H9 (cell line): ENCODE data around the gene CCDC51. TPM values are rescaled to one million over a fixed set of nuclear protein-coding genes. Genes with fewer than 3 reads are reported as not detected.

Experiments
- DNase-seq: peaks from one replicate; pipeline ENCODE4 v3.0.0-alpha.2; 2017
- H2AFZ ChIP-seq: one replicate; pipeline ENCODE4 v1.6.1; 2013; ENCODE audit warnings: mild to moderate bottlenecking, low read length, control low read depth, moderate library complexity
- H2AK5ac ChIP-seq: 2 replicates; pipeline ENCODE4 v1.6.1; 2013; ENCODE audit warnings: low read length, control low read depth, mixed read lengths; ENCODE audit not compliant: insufficient read length
- H2BK120ac ChIP-seq: one replicate; pipeline ENCODE4 v1.6.1; 2013; ENCODE audit warnings: low read depth, mild to moderate bottlenecking, low read length, control low read depth, inconsistent platforms; ENCODE audit not compliant: poor library complexity, severe bottlenecking
- H2BK12ac ChIP-seq: 2 replicates; pipeline ENCODE4 v1.6.1; 2013; ENCODE audit warnings: low read length, control low read depth, mixed read lengths, low read depth; ENCODE audit not compliant: insufficient read length
- H2BK15ac ChIP-seq: 2 replicates; pipeline ENCODE4 v1.6.1; 2013; ENCODE audit warnings: low read depth, low read length, control low read depth
- H2BK20ac ChIP-seq: one replicate; pipeline ENCODE4 v1.6.1; 2013; ENCODE audit warnings: low read depth, mild to moderate bottlenecking, low read length, control low read depth, inconsistent platforms; ENCODE audit not compliant: poor library complexity, severe bottlenecking
- H2BK5ac ChIP-seq: 2 replicates; pipeline ENCODE4 v1.6.1; 2013; ENCODE audit warnings: low read length, control low read depth, mixed read lengths; ENCODE audit not compliant: insufficient read length
- H3K14ac ChIP-seq: 2 replicates; pipeline ENCODE4 v1.6.1; 2013; ENCODE audit warnings: low read length, control low read depth; ENCODE audit not compliant: insufficient read depth
- H3K18ac ChIP-seq: 2 replicates; pipeline ENCODE4 v1.6.1; 2013; ENCODE audit warnings: low read depth, mild to moderate bottlenecking, mixed read lengths, low read length, control low read depth; ENCODE audit not compliant: insufficient read length
- H3K23ac ChIP-seq: 2 replicates; pipeline ENCODE4 v1.6.1; 2013; ENCODE audit warnings: low read length, control low read depth, mixed read lengths, low read depth; ENCODE audit not compliant: insufficient read length
- H3K23me2 ChIP-seq: 2 replicates; pipeline ENCODE4 v1.6.1; 2013; ENCODE audit warnings: low read depth, mild to moderate bottlenecking, mixed read lengths, low read length, control low read depth; ENCODE audit not compliant: insufficient read length, poor library complexity, severe bottlenecking
- H3K27ac ChIP-seq: 2 replicates; pipeline ENCODE4 v1.5.1; 2013; ENCODE audit warnings: low read length, control low read depth, mixed read lengths, low read depth; ENCODE audit not compliant: insufficient read length
- H3K27me3 ChIP-seq: 2 replicates; pipeline ENCODE4 v1.6.1; 2013; ENCODE audit warnings: low read length, control low read depth, inconsistent platforms; ENCODE audit not compliant: insufficient read depth
- H3K4ac ChIP-seq: 2 replicates; pipeline ENCODE4 v1.6.1; 2013; ENCODE audit warnings: low read depth, mild to moderate bottlenecking, control low read depth, inconsistent platforms, low read length, moderate library complexity
- H3K4me1 ChIP-seq: 2 replicates; pipeline ENCODE4 v1.6.1; 2013; ENCODE audit warnings: low read length, control low read depth, inconsistent platforms; ENCODE audit not compliant: insufficient read depth
- H3K4me2 ChIP-seq: 2 replicates; pipeline ENCODE4 v1.6.1; 2013; ENCODE audit warnings: low read length, control low read depth, mixed read lengths; ENCODE audit not compliant: insufficient read length, insufficient read depth
- H3K56ac ChIP-seq: 2 replicates; pipeline ENCODE4 v1.6.1; 2013; ENCODE audit warnings: low read depth, mild to moderate bottlenecking, mixed read lengths, low read length, control low read depth; ENCODE audit not compliant: insufficient read length
- H3K79me1 ChIP-seq: 2 replicates; pipeline ENCODE4 v1.6.1; 2013; ENCODE audit warnings: low read depth, mild to moderate bottlenecking, moderate library complexity, low read length, control low read depth, inconsistent platforms; ENCODE audit not compliant: insufficient read depth, poor library complexity, severe bottlenecking
- H3K79me2 ChIP-seq: 2 replicates; pipeline ENCODE4 v1.6.1; 2013; ENCODE audit warnings: low read length, control low read depth, inconsistent platforms; ENCODE audit not compliant: insufficient read depth
- H3K9ac ChIP-seq: 2 replicates; pipeline ENCODE4 v1.6.1; 2013; ENCODE audit warnings: low read length, control low read depth, mixed read lengths; ENCODE audit not compliant: insufficient read length; ENCODE audit errors: extremely low read depth
- H3K9me3 ChIP-seq: one replicate; pipeline ENCODE4 v1.6.1; 2013; ENCODE audit warnings: low read depth, low read length, inconsistent platforms; ENCODE audit not compliant: control insufficient read depth
- H3T11ph ChIP-seq: one replicate; pipeline ENCODE4 v1.6.1; 2013; ENCODE audit warnings: mild to moderate bottlenecking, low read length, control low read depth, inconsistent platforms
- H4K20me1 ChIP-seq: one replicate; pipeline ENCODE4 v1.6.1; 2013; ENCODE audit not compliant: control insufficient read depth, insufficient read length, insufficient read depth
- H4K5ac ChIP-seq: 2 replicates; pipeline ENCODE4 v1.6.1; 2013; ENCODE audit warnings: low read depth, mild to moderate bottlenecking, mixed read lengths, low read length, control low read depth; ENCODE audit not compliant: insufficient read length
- H4K8ac ChIP-seq: replicated peaks from 2 replicates; pipeline ENCODE4 v1.6.1; 2013; ENCODE audit warnings: low read length, control low read depth, mixed read lengths, low read depth; ENCODE audit not compliant: insufficient read length
- H4K91ac ChIP-seq: 2 replicates; pipeline ENCODE4 v1.6.1; 2013; ENCODE audit warnings: low read depth, mild to moderate bottlenecking, moderate library complexity, mixed read lengths, low read length, control low read depth; ENCODE audit not compliant: insufficient read length
- H3K27ac Mint-ChIP-seq, 3 experiments: 2 replicates in 2 of 3; 3 replicates in 1 of 3; pipeline ENCODE4 v1.8.0; 2020 to 2021; ENCODE audit warnings: mixed read lengths in 3 of 3, mild to moderate bottlenecking in 1 of 3, moderate library complexity in 1 of 3
- H3K27me3 Mint-ChIP-seq: 2 replicates; pipeline ENCODE4 v1.8.0; 2021; ENCODE audit warnings: low read depth, mild to moderate bottlenecking, moderate library complexity, mixed read lengths
- H3K36me3 Mint-ChIP-seq, 3 experiments: 2 replicates in 2 of 3; 3 replicates in 1 of 3; pipeline ENCODE4 v1.8.0; 2020 to 2021; ENCODE audit warnings: low read depth in 3 of 3, mixed read lengths in 3 of 3; ENCODE audit not compliant: insufficient read depth in 1 of 3
- H3K4me1 Mint-ChIP-seq, 2 experiments: 2 replicates each; pipeline ENCODE4 v1.8.0; 2020; ENCODE audit warnings: mixed read lengths in 2 of 2
- H3K4me3 Mint-ChIP-seq, 2 experiments: 2 replicates in 1 of 2; 3 replicates in 1 of 2; pipeline ENCODE4 v1.8.0; 2020 to 2021; ENCODE audit warnings: mild to moderate bottlenecking in 2 of 2, mixed read lengths in 2 of 2, moderate library complexity in 1 of 2
- H3K9me3 Mint-ChIP-seq, 2 experiments: 2 replicates in 1 of 2; 3 replicates in 1 of 2; pipeline ENCODE4 v1.8.0; 2020; ENCODE audit warnings: mild to moderate bottlenecking in 2 of 2, mixed read lengths in 2 of 2, moderate library complexity in 1 of 2
- CTCF ChIP-seq: fragments of 200-600 bp; sonication (generic); conservative IDR thresholded peaks from 3 replicates; pipeline ENCODE4 v1.8.0; 2021; ENCODE audit warnings: antibody characterized with exemption, mild to moderate bottlenecking
- WGBS: extraction: QIAGEN DNeasy Blood & Tissue Kit; methylation state at CpG from one replicate; pipeline ENCODE4 v1.1.7; 2013; ENCODE audit warnings: missing lambda C conversion rate, low lambda C conversion rate, mixed read lengths; ENCODE audit not compliant: insufficient read length; ENCODE audit errors: extremely low coverage; 5-methylcytosine and 5-hydroxymethylcytosine counted together
- total RNA-seq: library from RNA; stranded (reverse); gene quantifications from 2 replicates; pipeline ENCODE4 v1.2.1, GENCODE V29; 2021

Gene CCDC51
- total RNA-seq, 1 experiment from 2014 or later, result 20.0 TPM

GRCh38 chr3:48429960-48430707 is 9.8 kb downstream of the CCDC51 start, which contains the start of gene PLXNB1:
Gene PLXNB1 (minus strand): TSS chr3:48430086. CDS start chr3:48424611, 5,475 bp downstream.
- Histone ChIP-seq H3K27me3 (no peaks in the 10 kb centered on the region), H3K9me3 (no peaks in the 10 kb centered on the region), H2AK5ac (no peak within 1 kb of the TSS), H3K27ac (no peak within 1 kb of the TSS), H4K91ac (no peak within 1 kb of the TSS), H4K5ac (no peak within 1 kb of the TSS), H3K23me2 (peaks cover 13% of the 10 kb centered on the region), H3K79me1 (no peaks in the 10 kb centered on the region), H2BK12ac (no peak within 1 kb of the TSS), H3K18ac (peak within 1 kb of the TSS; percentile 73), H2BK120ac (no peak within 1 kb of the TSS), H3K14ac (peak within 1 kb of the TSS; percentile 85; the same call in 1 of the 2 replicates), H3K4ac (no peak within 1 kb of the TSS; the same call in 1 of the 2 replicates), H3K23ac (no peak within 1 kb of the TSS), H3K79me2 (peaks cover 32% of the 10 kb centered on the region; the same call in 1 of the 2 replicates), H2BK15ac (no peak within 1 kb of the TSS), H3K9ac (peak within 1 kb of the TSS; percentile 57), H3K4me2 (peak within 1 kb of the TSS; percentile 65), H4K8ac (no peak within 1 kb of the TSS), H4K20me1 (no peaks in the 10 kb centered on the region), H3K56ac (no peak within 1 kb of the TSS), H2BK5ac (no peak within 1 kb of the TSS), H3K4me1 (peaks cover 13% of the 10 kb centered on the region; the same call in 1 of the 2 replicates), H2BK20ac (no peak within 1 kb of the TSS), H2AFZ (no peak within 1 kb of the TSS), H3T11ph (no peak within 1 kb of the TSS)
- Mint-ChIP-seq H3K36me3 (peaks cover 21 to 44% (median 38%) of the 10 kb centered on the region in 3 experiments; a peak in 6 of 7 replicates), H3K27me3 (no peaks in the 10 kb centered on the region), H3K27ac (peak within 1 kb of the TSS; percentile 97 to 98 (median 97)), H3K4me3 (peak within 1 kb of the TSS; percentile 92 to 93), H3K9me3 (no peaks in the 10 kb centered on the region), H3K4me1 (peaks cover 50 to 51% of the 10 kb centered on the region in 2 experiments)
- peak; percentile 97 for DNase-seq
- no CpG with 5 or more reads among the region's 15 CpGs for WGBS
- TF ChIP-seq CTCF, result no peak
